Chondrocyte (in vitro differentiated cells): ENCODE measurements around the gene C1R. TPM values are rescaled to one million over a fixed set of nuclear protein-coding genes. Genes with fewer than 3 reads are reported as not detected.
"Not testable (repeated sequence)": the region's sequence is repeated elsewhere in the genome, so short reads cannot be mapped to it uniquely, and the experiment has no call there.

Experiments
- DNase-seq: peaks from one replicate; pipeline ENCODE4 v3.0.0; 2021; ENCODE audit warnings: mixed read lengths, low spot score
- H3K27ac Mint-ChIP-seq: one replicate; pipeline ENCODE4 v1.8.0; 2021; ENCODE audit warnings: mild to moderate bottlenecking, moderate library complexity, mixed read lengths; ENCODE audit not compliant: unreplicated experiment
- H3K27me3 Mint-ChIP-seq: 2 replicates; pipeline ENCODE4 v1.8.0; 2021; ENCODE audit warnings: low read depth, mixed read lengths
- H3K36me3 Mint-ChIP-seq: 2 replicates; pipeline ENCODE4 v1.8.0; 2021; ENCODE audit warnings: low read depth, mixed read lengths
- H3K4me1 Mint-ChIP-seq: 2 replicates; pipeline ENCODE4 v1.8.0; 2021; ENCODE audit warnings: low read depth, mild to moderate bottlenecking, mixed read lengths
- H3K4me3 Mint-ChIP-seq: one replicate; pipeline ENCODE4 v1.8.0; 2021; ENCODE audit warnings: mild to moderate bottlenecking, moderate library complexity, mixed read lengths; ENCODE audit not compliant: unreplicated experiment
- H3K9me3 Mint-ChIP-seq: 2 replicates; pipeline ENCODE4 v1.8.0; 2021; ENCODE audit warnings: low read depth, mixed read lengths
- CTCF ChIP-seq: fragments of 200-600 bp; sonication (generic); IDR thresholded peaks from 2 replicates; pipeline ENCODE4 v1.5.0; 2021; ENCODE audit warnings: antibody characterized with exemption, mild to moderate bottlenecking, moderate library complexity
- total RNA-seq: library from RNA; stranded (reverse); gene quantifications from 3 replicates; pipeline ENCODE4 v1.2.1, GENCODE V29; 2021

The C1R gene
- total RNA-seq, 1 donor from 2014 or later = 21.9 TPM

GRCh38 chr12:7042842-7043241, 49.4 kb downstream of the C1R start:
- Mint-ChIP-seq H3K4me1 (peaks cover 11% of the 10 kb centered on the region), H3K36me3 (no peaks in the 10 kb centered on the region), H3K4me3 (no peak overlapping the region), H3K27me3 (no peaks in the 10 kb centered on the region), H3K27ac (no peak overlapping the region), H3K9me3 (no peaks in the 10 kb centered on the region)
- TF ChIP-seq CTCF = peak; percentile 71
- DNase-seq = no peak

- peaks cover 11% of the 10 kb centered on the region for H3K4me1 Mint-ChIP-seq
- no peaks in the 10 kb centered on the region for H3K9me3 Mint-ChIP-seq
- H3K4me3 Mint-ChIP-seq = no peak overlapping the region
- TF ChIP-seq CTCF = no peak
- H3K27me3 Mint-ChIP-seq = no peaks in the 10 kb centered on the region
- H3K36me3 Mint-ChIP-seq = no peaks in the 10 kb centered on the region
- no peak overlapping the region for H3K27ac Mint-ChIP-seq
- no peak for DNase-seq
Observed at GRCh38 chr12:7039403-7039802, 52.8 kb downstream of the C1R start.

DNA sequence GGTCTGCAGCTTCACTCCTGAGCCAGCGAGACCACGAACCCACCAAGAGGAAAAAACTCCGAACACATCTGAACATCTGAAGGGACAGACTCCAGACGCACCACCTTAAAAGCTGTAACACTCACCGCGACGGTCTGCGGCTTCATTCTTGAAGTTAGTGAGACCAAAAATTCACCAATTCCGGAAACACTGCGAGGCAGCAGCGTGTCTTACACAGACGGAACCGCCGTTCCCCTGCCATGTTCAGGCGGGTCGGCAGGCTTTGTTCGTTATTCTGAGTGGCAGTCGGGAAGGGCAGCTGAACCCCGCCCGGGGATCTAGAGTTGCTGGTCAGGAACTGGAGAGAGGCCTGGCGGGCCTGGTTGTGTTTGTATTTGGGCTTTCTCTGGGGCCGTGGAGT, 53.7 kb downstream of the C1R start:
- Mint-ChIP-seq H3K27ac (no peak overlapping the region), H3K27me3 (peaks cover 5% of the 10 kb centered on the region), H3K36me3 (no peaks in the 10 kb centered on the region), H3K4me3 (no peak overlapping the region), H3K4me1 (peaks cover 11% of the 10 kb centered on the region), H3K9me3 (no peaks in the 10 kb centered on the region)
- no peak for DNase-seq
- no peak for TF ChIP-seq CTCF

DNA sequence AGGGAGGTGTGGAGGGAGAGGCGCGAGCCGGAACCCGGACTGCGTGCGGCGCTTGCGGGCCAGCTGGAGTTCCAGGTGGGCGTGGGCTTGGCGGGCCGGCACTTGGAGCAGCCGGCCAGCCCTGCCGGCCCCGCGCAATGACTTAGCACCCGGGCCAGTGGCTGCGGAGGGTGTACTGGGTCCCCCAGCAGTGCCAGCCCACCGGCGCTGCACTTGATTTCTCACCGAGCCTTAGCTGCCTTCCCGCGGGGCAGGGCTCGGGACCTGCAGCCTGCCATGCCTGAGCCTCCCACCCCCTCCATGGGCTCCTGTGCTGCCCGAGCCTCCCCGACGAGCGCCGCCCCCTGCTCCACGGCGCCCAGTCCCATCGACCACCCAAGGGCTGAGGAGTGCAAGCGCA, 54.8 kb downstream of the C1R start:
- not testable (repeated sequence) for H3K4me3 Mint-ChIP-seq, H3K27ac Mint-ChIP-seq

DNA sequence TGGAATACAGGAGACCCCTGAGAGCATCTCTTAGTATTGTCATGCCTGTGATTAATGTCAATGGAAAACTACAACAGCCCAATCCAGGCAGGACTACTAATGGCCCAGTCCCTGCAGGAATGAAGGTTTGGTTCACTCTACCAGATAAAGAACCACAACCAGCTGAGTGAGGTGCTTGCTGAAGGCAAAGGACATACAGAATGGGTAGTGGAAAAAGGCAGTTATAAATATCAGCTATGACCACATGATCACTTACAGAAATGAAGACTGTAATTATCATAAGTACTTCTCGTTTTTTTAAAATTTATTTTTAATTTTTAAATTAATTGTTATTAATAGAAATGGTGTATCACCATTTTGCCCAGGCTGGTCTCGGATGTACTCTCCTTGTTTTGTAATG, 56.8 kb downstream of the C1R start:
- no peak for TF ChIP-seq CTCF
- Mint-ChIP-seq H3K27me3 (peaks cover 7% of the 10 kb centered on the region), H3K4me1 (no peaks in the 10 kb centered on the region), H3K27ac (no peak overlapping the region), H3K36me3 (peaks cover 2% of the 10 kb centered on the region), H3K9me3 (no peaks in the 10 kb centered on the region), H3K4me3 (no peak overlapping the region)
- DNase-seq = no peak

More for the DNA sequence above, 54.8 kb downstream of the C1R start:
- not testable (repeated sequence) for H3K4me1 Mint-ChIP-seq, H3K9me3 Mint-ChIP-seq, H3K36me3 Mint-ChIP-seq, H3K27me3 Mint-ChIP-seq, DNase-seq

- DNase-seq = no peak
- Mint-ChIP-seq H3K9me3 (no peaks in the 10 kb centered on the region), H3K4me1 (no peaks in the 10 kb centered on the region), H3K36me3 (peaks cover 2% of the 10 kb centered on the region), H3K27ac (no peak overlapping the region), H3K27me3 (peaks cover 7% of the 10 kb centered on the region), H3K4me3 (no peak overlapping the region)
- no peak for TF ChIP-seq CTCF
Observed at GRCh38 chr12:7034464-7034863, 57.8 kb downstream of the C1R start.
